Natural killer cell treated with Interleukin-12 subunit alpha and Interleukin-12 subunit beta and Interleukin-15 and Interleukin-18, amount 100 ng/mL, for 72 hours (primary cell): ENCODE data around the gene FGF19. TPM values are rescaled to one million over a fixed set of nuclear protein-coding genes. Genes with fewer than 3 reads are reported as not detected.

Experiments
- ATAC-seq, 2 donors: fragments of 150-1000 bp; cut with Tn5 transposase in 1 of 2; sonication (Bioruptor Pico), chemical (Tn5 transposase) in 1 of 2; 2 replicates each; pipeline ENCODE4 v1.10.0; 2021
- DNase-seq: peaks from one replicate; pipeline ENCODE4 v3.0.0; 2022; ENCODE audit warnings: low spot score
- H3K27ac Mint-ChIP-seq, 2 donors: 1 replicate in 1 of 2; 2 replicates in 1 of 2; pipeline ENCODE4 v1.8.0; 2022; ENCODE audit warnings: mixed read lengths in 2 of 2, mild to moderate bottlenecking in 1 of 2, moderate library complexity in 1 of 2
- H3K27me3 Mint-ChIP-seq, 2 donors: 1 replicate in 1 of 2; 2 replicates in 1 of 2; pipeline ENCODE4 v1.8.0; 2022; ENCODE audit warnings: mixed read lengths in 2 of 2
- H3K36me3 Mint-ChIP-seq: one replicate; pipeline ENCODE4 v1.8.0; 2022; ENCODE audit warnings: mixed read lengths
- H3K4me1 Mint-ChIP-seq, 2 donors: 1 replicate in 1 of 2; 2 replicates in 1 of 2; pipeline ENCODE4 v1.8.0; 2022; ENCODE audit warnings: low read depth in 2 of 2, mixed read lengths in 2 of 2, mild to moderate bottlenecking in 1 of 2
- H3K4me3 Mint-ChIP-seq: one replicate; pipeline ENCODE4 v1.8.0; 2022; ENCODE audit warnings: mixed read lengths
- H3K9me3 Mint-ChIP-seq: 2 replicates; pipeline ENCODE4 v1.8.0; 2022; ENCODE audit warnings: mixed read lengths
- total RNA-seq, 2 donors: library from RNA; stranded (reverse); gene quantifications; one replicate each; pipeline ENCODE4 v1.2.3, GENCODE V29; 2022

Gene FGF19
- total RNA-seq, 2 donors from 2014 or later, result not detected

DNA sequence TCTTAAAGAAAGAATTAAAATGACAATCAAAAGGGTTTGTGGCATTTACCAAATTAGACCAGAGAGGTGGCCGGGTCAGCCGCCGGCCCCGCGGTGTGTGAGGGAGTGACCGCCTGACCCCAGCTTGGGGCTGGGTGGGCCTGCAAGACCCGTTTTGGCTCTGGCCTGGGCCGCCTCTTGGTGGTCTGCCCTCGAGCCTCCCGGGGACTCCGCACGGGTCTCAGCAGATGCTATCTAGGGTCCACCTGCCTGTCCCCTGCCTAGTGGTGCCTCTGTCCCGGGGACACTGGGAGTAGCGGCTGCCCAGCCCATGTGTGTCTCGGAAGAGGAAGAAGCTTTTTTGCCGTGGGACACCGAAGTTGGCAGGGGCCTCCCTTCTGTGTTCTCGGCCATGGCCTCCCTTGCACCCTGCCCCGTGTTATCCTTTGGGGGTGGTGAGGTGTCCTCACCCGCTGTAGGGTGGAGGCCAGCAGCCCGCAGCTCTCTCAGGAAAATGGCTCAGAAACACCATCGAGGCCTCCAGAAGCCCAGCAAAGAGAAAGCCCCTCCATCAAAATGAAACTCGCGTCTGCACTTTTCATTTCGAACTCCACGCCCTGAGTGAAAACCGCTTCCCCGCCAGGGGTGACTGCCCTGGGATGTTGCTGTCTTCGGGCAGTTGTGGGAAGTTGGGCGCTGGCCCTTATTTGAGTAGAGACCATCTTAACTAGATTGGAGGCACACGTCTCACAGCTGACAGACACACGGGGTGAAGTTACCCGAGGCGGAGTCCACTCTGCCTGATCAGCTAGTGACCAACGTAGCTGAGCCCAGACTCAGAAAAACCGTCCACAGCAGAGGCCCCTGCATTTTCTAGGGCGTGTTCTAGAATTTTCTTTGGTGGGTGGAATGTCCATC lies 54.9 kb downstream of the FGF19 start:
- ATAC-seq, result no peak
- no peaks in the 10 kb centered on the region for H3K36me3 Mint-ChIP-seq

More for the DNA sequence above, 54.9 kb downstream of the FGF19 start:
- no peak overlapping the region for H3K4me3 Mint-ChIP-seq
- DNase-seq, result peak; percentile 41
- no peaks in the 10 kb centered on the region for H3K4me1 Mint-ChIP-seq
- no peak overlapping the region for H3K27ac Mint-ChIP-seq
- H3K9me3 Mint-ChIP-seq, result no peaks in the 10 kb centered on the region
- no peaks in the 10 kb centered on the region for H3K27me3 Mint-ChIP-seq

Other genes starting within 250 kb of the FGF19 start
- gene LINC01488, start 222.4 kb downstream of the FGF19 start, total RNA-seq, result not detected
- gene CCND1, start 62.9 kb downstream of the FGF19 start, total RNA-seq, result under 1 TPM in 1 of 2 donors, not detected in 1; 0.67 TPM
- 10 to 100 TPM; 23.4 to 37.7 TPM for gene LTO1, start 28.7 kb downstream of the FGF19 start, total RNA-seq
- not detected for gene FGF4, start 71.3 kb upstream of the FGF19 start, total RNA-seq
- gene FGF3, start 115.4 kb upstream of the FGF19 start, total RNA-seq, result not detected